ENCODE data around the gene ABCA9. TPM values are rescaled to one million over a fixed set of nuclear protein-coding genes. Genes with fewer than 3 reads are reported as not detected.

Gene ABCA9
- total and polyA plus RNA-seq, 9 of the 15 experiments (the other 6 are each of a cell fraction or from before 2014, with no cell fraction given), result 0.04 TPM; not detected in 8

- in situ Hi-C loops (cut with MboI) (no loop called here), intact Hi-C loops (cut with micrococcal nuclease) (loop anchor here (2.0 kb wide), 1 partner anchor 45 kb away; no protein-coding TSS in a partner anchor)
- POLR2A ChIA-PET, result no interaction called here
- WGBS (ENCODE audit: insufficient coverage, low coverage, missing lambda C conversion rate), result 4% methylated on average over 3 of the region's 3 CpGs
- Histone ChIP-seq H3K4me3 (no peak overlapping the region), H3K27me3 (ENCODE audit: control insufficient read depth in 2 of 2, insufficient read depth in 2 of 2, low read length in 2 of 2) (no peaks in the 10 kb centered on the region), H3K9ac (ENCODE audit: insufficient read depth in 1 of 2, low read depth in 2 of 2, low read length in 2 of 2) (peak overlapping the region in 1 of 2 experiments; percentile 41; a peak in 1 of 4 replicates), H4K20me1 (replicated peaks; ENCODE audit: control insufficient read depth, insufficient read depth, low read length) (no peaks in the 10 kb centered on the region), H3K79me2 (ENCODE audit: control insufficient read depth, insufficient read depth, low read length) (no peaks in the 10 kb centered on the region), H2AFZ (ENCODE audit: low read depth, low read length) (peak overlapping the region; percentile 61), H3K4me1 (replicated peaks in 1 of 2; ENCODE audit: control insufficient read depth in 2 of 2, insufficient read depth in 2 of 2, low read length in 2 of 2) (peaks cover 3 to 31% of the 10 kb centered on the region in 2 experiments), H3K9me3 (replicated peaks; ENCODE audit: control insufficient read depth, insufficient read depth, low read depth, low read length) (peaks cover 8% of the 10 kb centered on the region; the same call in 1 of the 2 replicates), H3K36me3 (ENCODE audit: control insufficient read depth, insufficient read depth, low read length) (no peaks in the 10 kb centered on the region), H3K27ac (ENCODE audit: extremely low read depth, low read depth, low read length) (peak overlapping the region; percentile 86), H3K4me2 (ENCODE audit: insufficient read depth, low read length) (peak overlapping the region; percentile 65), H3K9me1 (ENCODE audit: control insufficient read depth, insufficient read depth, low read length) (no peaks in the 10 kb centered on the region)
- FAIRE-seq (peak; percentile 91), ATAC-seq (peak; percentile 94), DNase-seq (ENCODE audit: extremely low read depth in 1 of 4, low spot score in 3 of 4) (peak; percentile 68 to 94 (median 74))
- no TSS peak for BruUV-seq (replicated peaks)
- CTCF ChIA-PET (ENCODE audit: low intra/inter-chr PET ratio), result no interaction called here
- TF ChIP-seq ILF3 (IDR thresholded peaks at IDR 0.05; ENCODE audit: borderline replicate concordance) (0 out of 2 replicates have a peak, but pooled peaks have one; percentile 88), MCM7 (IDR thresholded peaks at IDR 0.05) (no peak), MCM2 (IDR thresholded peaks at IDR 0.05; ENCODE audit: low read depth) (no peak), ZNF134 (CRISPR knock-in tag; conservative IDR thresholded peaks at IDR 0.05) (no peak), L3MBTL2 (IDR thresholded peaks at IDR 0.05) (peak; percentile 42; the same call in 1 of the 2 replicates), DMBX1 (CRISPR knock-in tag; IDR thresholded peaks at IDR 0.05; ENCODE audit: borderline replicate concordance) (peak; percentile 70), SMARCA4 (IDR thresholded peaks at IDR 0.05) (peak; percentile 99), SMC3 (conservative IDR thresholded peaks at IDR 0.05; ENCODE audit: insufficient read depth, low read depth, low read length) (no peak), NONO (IDR thresholded peaks at IDR 0.05; ENCODE audit: low read depth in 2 of 2, low read length in 1 of 2) (peak in 1 of 2 experiments; percentile 79; a peak in 1 of 4 replicates), HEY1 (CRISPR knock-in tag; IDR thresholded peaks at IDR 0.05; ENCODE audit: borderline replicate concordance) (no peak), GTF2E2 (tag; IDR thresholded peaks at IDR 0.05) (peak; percentile 74), HDAC2 (IDR thresholded peaks at IDR 0.05) (peak; percentile 97), NCOA2 (IDR thresholded peaks at IDR 0.05; ENCODE audit: partially characterized antibody in 2 of 2) (peak; percentile 86 to 87), MAFG (tag; conservative IDR thresholded peaks at IDR 0.05) (peak; percentile 81), MBD1 (CRISPR knock-in tag; IDR thresholded peaks at IDR 0.05) (no peak), ATF1 (CRISPR knock-in tag; IDR thresholded peaks at IDR 0.05) (no peak), ATF1 (tag; IDR thresholded peaks at IDR 0.05) (peak; percentile 73), MAFF (IDR thresholded peaks at IDR 0.05; ENCODE audit: low read length) (peak; percentile 67; the same call in 1 of the 2 replicates), SP2 (IDR thresholded peaks at IDR 0.05; ENCODE audit: extremely low read depth, low read depth, low read length, poor library complexity, severe bottlenecking) (no peak), CBX5 (IDR thresholded peaks at IDR 0.05; ENCODE audit: borderline replicate concordance, low read depth) (no peak), YY1 (IDR thresholded peaks at IDR 0.05; ENCODE audit: borderline replicate concordance in 1 of 3, control insufficient read depth in 1 of 3, extremely low read depth in 1 of 3, insufficient read depth in 3 of 3, insufficient read length in 1 of 3, insufficient replicate concordance in 2 of 3, low read depth in 1 of 3, low read length in 2 of 3) (peak in 1 of 3 experiments; percentile 32)
Observed at GRCh38 chr17:69047368-69048263, 13.1 kb downstream of the ABCA9 start.
